ENCODE measurements around the gene LANCL1.
"Not testable (repeated sequence)": the region's sequence is repeated elsewhere in the genome, so short reads cannot be mapped to it uniquely, and the experiment has no call there.

The LANCL1 gene

DNA sequence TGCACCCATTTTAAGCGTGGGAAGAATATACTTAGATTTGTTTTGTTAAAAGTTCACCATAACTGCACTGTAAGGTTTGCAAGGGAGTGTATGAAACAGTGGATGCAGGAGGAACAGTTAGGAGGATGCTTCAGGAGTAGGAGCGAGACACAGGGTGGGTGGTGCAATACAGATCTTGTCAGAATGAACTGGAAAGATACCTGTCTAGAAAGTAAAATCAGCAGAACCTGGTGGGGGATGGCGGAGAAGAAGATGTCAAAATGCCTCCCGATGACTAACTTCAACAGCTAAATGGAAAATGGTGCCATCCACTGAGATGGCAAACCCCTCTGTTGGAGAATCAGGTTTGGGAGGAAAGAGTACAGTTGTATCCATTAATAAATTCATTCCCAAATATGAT is 18.2 kb downstream of the LANCL1 start:
- DNase-seq, result no peak

DNA sequence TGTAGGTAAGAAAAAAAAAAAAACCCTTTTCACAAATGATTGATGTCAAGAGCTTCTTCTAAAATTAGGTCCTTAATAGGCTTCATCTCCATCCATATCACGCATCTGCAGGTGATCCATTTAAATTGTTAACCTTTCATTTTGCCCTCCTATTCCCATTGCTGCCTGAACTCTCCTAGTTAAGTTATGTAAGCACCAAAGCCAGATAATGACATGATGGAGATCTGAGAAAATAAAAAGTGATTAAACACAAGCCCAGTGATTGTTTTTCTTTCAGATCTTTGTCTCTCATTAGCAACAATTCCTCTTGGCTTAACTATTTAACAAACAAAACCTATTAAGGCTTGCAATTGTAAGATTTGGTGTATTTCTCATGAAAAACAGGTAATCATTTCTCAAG is 20.0 kb downstream of the LANCL1 start:
- DNase-seq, result no peak

DNA sequence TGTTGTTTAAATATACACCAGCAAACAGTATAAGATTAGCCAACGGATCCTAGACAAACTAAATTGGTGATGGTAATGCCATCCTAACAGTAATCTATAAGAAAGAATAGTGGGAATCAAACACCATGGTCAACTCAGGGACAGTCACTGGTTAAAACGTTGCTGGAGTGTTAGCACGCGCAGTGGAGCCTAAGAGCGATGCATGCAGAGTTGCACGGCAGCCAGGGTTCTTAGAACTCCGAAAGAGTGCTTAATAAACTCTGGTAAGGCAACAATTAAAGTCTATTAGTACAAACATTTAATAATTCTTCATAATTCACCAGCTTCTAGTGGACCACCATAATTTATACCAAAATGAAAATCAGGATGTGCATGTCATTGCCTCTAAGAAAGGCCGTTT is 22.2 kb downstream of the LANCL1 start:
- no peak for DNase-seq

DNA sequence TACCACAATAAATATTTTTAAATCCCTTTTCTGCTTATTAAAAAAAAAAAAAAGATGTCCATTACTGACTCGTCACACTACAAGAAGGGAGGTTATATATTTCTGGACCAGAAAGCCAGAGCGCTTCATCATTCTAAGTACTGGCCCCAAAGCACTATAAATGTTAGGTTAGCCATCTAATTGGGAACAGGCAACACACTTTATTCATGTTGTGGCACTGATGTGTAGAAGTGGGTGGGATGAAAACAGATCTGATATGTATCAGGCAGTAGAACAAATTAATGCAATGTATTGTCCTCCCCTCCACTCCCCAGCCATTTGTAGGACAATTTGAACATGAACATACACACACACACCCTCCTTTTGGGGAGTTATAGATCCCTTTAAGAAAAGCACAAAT is 24.4 kb downstream of the LANCL1 start:
- no peak for DNase-seq

DNA sequence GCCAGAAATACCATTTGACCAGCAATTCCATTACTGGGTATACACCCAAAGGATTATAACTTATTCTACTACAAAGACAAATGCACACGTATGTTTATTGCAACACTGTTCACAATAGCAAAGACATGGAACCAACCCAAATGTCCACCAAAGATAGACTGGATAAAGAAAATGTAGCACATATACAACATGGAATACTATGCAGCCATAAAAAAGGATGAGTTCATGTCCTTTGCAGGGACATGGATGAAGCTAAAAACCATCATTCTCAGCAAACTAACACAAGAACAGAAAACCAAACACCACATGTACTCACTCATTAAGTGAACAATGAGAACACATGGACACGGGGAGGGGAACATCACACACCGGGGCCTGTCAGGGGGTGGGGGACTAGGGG is 25.6 kb downstream of the LANCL1 start:
- DNase-seq, result not testable (repeated sequence)

DNA sequence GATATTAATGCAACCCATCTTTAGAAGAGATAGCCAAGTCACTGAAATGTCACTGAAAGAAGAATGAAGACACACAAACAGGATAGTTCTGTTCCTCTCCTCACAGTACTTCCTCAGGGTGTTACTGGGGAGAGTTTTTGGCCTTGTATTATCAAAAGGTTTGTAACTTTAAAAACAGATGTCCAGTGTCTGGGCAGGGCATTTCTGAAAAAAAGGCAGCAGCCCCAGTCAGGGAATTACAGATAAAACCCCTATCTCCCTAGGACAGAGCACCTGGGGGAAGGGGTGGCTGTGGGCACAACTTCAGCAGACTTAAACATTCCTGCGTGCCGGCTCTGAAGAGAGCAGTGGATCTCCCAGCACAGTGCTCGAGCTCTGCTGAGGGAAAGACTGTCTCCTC is 30.8 kb downstream of the LANCL1 start:
- no peak for DNase-seq

DNA sequence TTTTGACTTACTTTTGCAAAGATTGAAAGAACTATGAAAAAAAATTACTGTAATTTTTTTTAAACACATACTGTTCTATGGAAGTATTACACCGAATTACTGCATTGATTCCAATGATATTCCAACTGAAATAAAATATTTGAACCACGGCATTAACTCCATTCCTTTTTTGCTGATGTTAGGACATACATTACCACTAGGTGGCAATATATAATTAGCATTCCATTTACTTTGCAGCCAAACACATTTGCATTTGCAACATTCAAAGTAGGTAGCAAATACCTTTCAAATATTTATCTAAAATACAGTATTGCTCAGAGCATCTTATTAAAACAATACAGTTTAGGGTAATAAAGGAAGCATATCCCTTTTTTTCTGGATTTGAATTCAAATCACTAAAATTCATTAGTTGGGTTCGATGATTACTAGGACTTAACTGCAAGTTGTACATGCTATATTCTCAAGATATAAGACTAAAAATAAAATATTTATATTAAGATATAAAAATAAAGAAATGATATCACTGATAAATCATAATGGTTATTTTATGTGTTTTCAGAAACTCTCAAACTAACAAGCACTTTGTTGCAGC is 31.3 kb downstream of the LANCL1 start:
- no peak for DNase-seq

DNA sequence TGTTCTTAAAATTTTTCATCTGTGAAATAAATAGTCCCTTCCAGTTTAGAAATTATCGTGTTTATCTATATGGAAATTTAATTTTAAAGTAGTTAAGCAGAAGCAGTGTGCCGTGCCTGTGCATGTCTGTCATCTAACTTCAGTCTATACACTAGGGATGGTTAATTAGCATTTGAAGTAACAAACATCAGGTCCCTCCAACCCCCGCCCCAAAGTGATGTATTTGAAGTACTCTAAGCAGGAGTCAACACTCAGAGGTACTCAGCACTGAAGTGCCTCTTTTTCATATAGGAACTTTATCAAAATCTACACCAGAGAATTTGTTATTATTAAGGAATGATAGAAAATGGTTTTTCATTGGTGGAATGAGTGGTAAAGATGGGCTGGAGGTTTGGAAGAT is 33.0 kb downstream of the LANCL1 start:
- DNase-seq, result no peak

DNA sequence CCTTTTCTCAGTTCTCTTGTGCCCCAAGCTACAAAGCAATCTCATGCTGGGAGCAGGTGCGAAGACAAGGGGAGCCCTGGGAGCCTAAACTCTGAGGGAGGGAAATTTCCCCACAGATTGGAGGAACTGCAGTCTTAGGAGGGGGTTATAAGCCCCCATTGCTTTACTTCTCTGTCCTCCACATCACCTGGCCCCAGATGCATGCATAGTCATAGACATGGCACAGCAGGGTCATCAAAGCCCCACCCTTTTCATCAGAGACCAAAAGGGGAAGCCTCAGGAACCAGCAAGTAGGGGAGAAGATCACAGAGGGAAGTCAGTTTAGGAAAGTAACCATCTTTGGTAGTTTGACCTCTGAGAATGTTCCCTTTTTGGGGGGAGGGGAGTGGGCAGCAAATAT is 33.7 kb downstream of the LANCL1 start:
- no peak for DNase-seq

DNA sequence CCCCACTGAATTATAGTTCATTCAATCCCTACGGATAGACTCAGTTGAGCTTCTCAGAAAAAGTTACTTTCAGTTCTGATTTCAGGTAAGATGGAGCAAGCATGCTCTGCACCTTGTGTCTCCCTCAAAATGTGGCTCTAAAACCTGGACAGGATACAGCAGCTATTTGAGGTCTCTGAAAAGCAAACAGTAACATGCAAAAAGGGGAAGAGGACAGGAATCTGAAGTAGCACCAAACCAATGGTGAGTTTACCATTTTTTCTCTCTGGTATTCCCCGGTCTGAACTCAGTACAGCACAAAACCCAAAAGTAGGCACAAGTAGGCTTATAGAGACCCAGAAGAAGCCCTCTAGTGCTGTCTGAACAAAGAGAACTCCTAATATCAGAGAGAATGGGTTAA is 34.1 kb downstream of the LANCL1 start:
- DNase-seq, result no peak

DNA sequence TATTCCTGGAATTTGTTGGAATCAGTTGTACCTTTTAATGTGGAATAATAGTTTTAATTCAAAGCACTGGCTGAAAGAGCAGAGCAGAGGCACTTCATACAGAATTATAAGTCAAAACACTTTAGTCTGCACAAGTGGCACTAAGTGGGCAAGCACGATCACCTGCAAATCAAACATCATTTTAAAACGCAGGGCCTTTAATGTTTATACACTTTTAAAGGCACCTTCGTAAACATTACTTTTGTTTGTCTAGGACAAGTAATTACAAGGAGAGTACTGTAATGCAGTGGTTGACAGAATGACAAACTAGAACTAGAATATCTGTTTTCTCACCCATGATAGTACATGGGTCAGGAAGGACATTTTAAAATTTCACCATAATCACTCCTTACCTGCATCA is 36.4 kb downstream of the LANCL1 start:
- DNase-seq, result no peak

DNA sequence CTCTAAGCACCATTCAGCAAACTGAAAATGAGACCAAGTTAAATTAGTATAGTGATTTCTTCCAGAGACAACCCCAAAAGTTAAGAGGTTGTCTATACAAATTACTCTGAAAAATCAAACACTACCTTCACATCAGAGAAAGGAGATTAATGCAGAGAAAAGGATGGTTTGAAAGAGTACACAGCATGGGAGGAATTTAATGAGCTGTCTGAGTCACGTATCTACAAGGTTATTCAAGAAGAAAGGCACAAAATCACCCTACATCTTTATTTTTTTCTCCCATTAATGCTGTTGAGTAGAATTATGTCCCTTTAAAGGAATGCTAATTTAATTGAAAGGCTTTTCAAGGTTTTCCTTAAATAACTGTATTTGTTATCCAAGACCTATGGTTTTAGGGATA is 41.1 kb downstream of the LANCL1 start:
- DNase-seq, result no peak

DNA sequence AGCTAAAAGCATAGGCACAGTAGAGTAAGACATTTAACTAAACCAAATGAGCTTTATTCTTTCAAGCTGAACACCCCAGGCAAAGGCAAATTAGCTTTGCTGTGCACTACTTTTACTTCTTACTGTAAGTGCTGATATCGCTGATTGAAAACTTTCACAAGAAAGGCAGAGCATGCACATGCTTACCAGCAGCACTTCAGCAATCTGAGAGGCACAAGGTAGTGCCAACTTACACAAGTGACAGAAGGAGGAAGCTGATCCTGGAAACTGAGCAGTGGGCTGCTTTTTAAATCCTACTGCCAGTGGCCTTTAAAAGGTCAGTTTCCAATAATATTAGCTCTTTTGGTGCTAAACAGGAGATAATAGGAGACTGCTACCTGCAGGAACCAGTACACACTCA is 43.9 kb downstream of the LANCL1 start:
- DNase-seq, result no peak

DNA sequence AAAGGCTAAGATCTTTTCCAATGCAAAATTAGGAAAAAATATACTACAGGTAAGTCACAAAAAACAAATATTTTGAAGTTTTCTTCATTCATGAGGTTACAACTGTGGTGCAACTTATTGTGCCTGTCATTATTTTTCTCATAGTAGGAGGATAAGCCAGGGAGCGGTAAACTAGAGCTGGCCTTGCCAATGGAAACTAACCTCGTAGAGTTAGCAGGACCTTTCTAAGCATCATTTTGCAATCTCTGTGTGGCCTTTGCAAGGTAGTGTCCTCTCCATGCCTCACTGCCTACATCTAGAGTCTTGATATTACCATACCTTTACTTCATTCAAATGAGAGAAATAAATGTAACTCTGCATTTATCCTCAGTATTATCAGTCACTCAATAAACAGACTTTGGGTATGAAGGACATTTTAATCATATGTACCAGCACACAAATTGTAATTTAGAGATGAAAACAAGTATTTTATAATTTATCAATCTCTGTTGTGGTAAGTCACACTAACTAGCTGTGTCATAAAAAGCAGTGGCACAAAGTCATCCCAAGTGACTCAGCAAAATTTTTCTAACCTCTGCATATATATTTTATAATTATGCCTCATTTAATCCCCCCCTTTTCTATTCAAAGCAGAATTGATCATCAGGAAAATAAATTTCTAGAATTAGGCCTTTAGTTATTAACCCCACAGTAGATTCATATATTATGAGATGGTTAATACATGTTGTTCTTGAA is 47.0 kb downstream of the LANCL1 start:
- no peak for DNase-seq

DNA sequence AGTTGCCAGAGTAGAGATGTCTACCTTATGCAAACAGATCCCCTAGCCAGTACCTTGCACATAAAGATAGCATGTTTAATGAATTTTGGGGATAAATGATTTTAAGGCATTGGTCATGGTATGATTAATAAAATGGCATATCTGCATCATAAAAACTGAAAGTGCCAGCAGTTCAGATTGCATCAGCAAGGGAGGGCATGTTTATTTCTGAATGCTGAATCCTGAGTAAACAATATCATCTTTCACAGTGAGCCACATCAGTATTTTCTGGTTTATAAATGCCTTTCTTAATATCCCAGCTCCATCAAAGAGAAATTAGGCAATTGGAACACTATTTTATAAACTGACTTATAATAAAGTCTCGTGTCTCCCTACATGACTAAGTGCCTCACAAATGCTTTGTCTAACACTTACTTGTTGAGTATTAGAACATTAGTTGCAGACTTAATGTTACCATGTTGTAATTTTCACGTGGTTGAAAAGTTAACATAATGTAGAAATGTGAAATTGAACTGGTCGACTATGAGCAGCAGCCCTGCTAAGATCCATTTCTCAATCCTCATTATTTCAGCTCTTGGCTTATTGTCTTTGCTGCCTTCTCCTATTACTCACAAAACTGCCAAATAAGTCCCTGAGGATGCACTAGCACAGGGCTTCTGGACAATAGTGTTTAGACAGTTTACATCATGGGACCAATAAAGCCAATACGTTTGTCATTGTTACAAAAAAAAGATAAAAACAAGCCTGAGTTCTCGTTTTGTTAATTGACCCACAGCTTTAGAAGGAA is 48.0 kb downstream of the LANCL1 start:
- DNase-seq, result no peak

DNA sequence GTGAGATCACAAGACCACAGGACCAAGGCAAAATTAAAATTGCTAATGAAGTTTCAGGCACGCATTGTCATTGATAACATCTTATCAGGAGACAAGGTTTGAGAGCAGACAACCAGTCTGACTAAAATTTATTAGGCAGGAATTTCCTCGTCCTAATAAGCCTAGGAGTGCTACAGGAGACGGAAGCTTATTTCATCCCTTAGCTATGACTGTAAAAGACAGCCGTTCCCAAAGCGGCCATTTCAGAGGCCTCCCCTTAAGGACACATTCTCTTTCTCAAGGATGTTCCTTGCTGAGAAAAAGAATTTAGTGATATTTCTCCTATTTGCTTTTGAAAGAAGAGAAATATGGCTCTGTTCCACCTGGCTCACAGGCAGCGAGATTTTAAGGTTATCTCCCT is 49.2 kb downstream of the LANCL1 start:
- not testable (repeated sequence) for DNase-seq

DNA sequence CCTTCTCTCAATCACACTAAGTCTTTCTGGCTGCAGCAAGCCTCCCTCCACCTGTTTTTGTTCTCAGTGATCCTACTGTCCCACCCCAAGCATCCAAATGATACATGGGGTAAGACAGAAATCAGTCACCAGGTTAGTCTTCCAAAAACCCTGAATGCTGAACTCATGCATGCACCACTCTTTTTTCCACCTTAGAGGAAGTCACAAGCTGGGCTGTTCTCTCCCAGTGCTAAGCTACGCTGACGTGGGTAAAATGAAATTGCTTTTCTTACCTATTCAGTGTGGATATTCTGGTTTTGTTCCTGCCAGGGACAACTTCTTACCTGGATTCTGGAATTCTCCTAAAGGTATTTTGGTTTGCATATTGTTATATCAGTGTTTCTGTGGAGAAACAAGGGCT is 54.2 kb downstream of the LANCL1 start:
- no peak for DNase-seq

DNA sequence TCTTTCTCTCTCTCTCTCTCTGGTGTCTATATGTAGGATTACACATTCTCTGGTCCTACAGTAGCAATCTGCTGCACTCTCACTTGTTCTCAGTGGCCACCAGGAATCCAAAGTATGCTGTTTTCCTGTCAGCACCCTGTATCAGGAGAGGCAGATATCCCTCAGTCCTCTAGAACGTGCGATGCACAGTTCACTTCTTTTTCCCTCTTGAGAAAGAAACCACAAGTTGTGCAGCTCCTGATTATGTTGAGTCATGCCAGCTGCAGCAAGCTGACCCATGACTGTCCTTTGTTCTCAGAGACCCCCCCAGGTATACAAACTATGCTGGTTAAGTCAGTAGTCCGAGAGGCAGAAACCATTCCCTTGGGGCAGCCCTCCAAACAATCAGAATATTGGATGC is 54.6 kb downstream of the LANCL1 start:
- DNase-seq, result no peak

DNA sequence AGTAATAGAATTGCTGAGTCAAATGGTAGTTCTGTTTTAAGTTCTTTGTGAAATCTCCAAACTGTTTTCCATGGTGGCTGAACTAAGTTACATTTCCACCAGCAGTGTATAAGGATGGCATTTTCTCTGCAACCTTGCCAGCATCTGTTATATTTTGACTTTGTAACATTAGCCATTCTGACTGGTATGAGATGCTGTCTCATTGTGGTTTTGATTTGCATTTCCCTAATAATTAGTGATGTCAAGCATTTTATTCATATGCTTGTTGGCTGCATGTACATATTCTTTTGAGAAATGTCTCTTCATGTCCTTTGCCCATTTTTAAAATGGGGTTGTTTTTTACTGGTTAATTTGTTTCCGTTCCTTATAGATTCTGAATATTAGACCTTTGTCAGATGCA is 63.9 kb downstream of the LANCL1 start:
- no peak for DNase-seq

DNA sequence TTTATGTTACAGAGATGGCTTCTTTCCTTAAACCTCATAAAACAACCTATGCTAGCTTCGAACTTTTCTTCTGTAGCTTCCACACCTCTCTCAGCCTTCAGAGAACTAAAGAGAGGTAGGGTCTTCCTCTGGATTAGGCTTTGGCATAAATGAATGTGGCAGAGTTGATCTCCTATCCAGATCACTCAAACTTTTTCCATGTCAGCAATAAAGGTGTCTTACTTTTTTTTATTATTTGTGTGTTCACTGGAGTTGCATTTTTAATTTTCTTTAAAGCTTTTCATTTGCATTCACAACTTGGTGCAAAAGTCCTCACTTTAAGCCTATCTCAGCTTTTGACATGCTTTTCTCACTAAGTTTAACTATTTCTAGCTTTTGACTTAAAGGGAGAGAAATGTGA is 66.0 kb downstream of the LANCL1 start:
- DNase-seq, result no peak

DNA sequence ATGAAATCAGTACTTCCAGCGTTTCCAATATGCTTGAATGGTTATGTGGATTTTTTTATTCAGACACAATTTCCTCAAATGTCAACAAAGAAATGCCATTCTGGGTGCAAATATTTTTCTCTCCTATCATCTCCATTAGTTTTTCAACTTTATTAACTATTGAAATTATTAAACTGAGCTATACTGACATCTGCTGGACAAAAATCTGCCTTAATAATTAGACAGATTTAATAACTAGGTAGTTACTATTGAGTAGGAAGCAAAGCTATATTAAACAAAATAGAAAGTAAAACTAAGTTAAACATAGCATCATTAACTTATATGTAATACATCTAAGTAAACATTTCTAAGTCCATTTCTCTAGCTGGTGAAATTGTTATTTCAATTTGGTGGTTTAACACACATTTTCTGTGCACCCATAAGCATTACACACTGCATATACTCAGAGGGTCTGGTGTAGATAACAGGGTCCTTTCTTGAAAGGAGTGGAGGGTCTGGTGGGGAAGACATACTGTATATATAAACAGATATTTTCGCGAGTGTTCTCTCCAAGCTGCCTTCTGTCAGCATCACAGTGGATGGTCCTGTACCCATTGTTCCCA is 77.0 kb downstream of the LANCL1 start:
- no peak for DNase-seq

DNA sequence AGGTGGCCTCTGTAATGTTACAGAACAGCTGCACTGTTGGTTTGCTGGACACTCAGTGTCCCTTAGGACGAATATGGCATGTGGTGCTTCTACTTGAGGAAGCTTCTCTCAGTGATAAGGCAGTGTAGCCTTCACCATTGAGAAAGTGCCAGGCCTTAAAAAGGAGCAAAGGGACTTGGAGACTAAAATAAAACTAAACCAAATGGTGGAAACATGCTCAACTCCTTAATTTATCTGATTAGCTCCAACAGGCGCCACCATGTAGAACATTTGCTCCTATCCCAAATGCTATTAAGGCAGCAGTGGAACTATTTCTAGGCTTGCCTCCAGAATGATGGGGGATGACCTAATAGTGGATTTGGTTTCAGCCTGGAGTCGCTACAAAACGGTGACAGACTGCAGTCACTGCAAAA is 84.1 kb downstream of the LANCL1 start:
- DNase-seq, result no peak

DNA sequence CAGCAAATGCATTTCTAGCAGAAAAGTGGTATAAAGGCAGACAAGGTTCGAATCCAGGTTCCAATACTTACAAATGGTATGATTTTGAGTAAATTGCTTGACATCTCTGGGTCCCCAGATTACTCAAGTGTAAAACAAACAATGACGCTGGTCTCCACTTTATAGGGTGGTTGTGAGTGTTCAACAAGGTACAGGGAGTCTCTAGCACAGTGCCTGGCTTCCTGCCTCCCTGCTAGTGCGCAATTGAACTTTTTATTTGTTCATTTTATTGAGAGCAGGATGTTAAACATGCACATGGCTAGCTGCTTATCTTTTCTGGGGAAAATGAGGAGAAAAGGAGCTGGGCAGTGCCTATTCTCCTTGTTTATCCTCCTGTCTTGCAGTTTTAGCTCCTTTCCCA is 86.7 kb downstream of the LANCL1 start:
- no peak for DNase-seq

DNA sequence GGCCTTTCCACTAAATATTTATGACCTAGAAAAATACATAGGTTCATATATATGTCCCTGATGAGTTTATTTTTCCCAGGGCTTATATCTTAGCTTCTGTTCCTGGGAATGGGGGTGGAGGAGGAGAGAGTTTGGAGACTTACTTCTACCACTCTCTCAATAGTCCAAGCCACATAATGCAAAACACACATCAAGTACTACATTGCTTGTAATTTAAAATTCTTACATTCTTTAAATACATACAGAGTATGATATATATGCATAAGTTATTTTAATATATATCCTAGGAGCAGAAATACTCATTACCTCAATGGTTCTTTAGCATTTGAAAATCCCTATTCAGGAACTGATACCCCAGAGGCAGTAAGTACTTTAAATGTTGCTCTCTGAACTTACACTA is 88.4 kb downstream of the LANCL1 start:
- DNase-seq, result no peak
